Bronchial epithelial cell (primary cell): ENCODE data around the gene COA8. TPM values are rescaled to one million over a fixed set of nuclear protein-coding genes. Genes with fewer than 3 reads are reported as not detected.

ENCODE experiments used
- DNase-seq: peaks from one replicate; pipeline ENCODE4 v3.0.0-alpha.2; 2010; ENCODE audit warnings: low read depth
- FAIRE-seq: peaks from 2 replicates; lab custom pipeline; 2011; peaks lifted over from hg19 to GRCh38; lab: Jason Lieb, UNC
- H3K27me3 ChIP-seq: 2 replicates; pipeline ENCODE4 v1.5.1; 2011; ENCODE audit warnings: low read length; ENCODE audit not compliant: control insufficient read depth, insufficient read depth
- H3K36me3 ChIP-seq: 2 replicates; pipeline ENCODE4 v1.5.1; 2011; ENCODE audit warnings: low read length; ENCODE audit not compliant: control insufficient read depth, insufficient read depth
- H3K4me3 ChIP-seq: 2 replicates; pipeline ENCODE4 v1.5.1; 2011; ENCODE audit warnings: mild to moderate bottlenecking, low read depth, low read length, control low read depth
- CTCF ChIP-seq: IDR thresholded peaks from 2 replicates; pipeline ENCODE4 v1.5.1; 2011; ENCODE audit warnings: mild to moderate bottlenecking, moderate library complexity, low read length, control low read depth, inconsistent platforms; ENCODE audit not compliant: insufficient read depth, severe bottlenecking
- total RNA-seq: library from RNA; depleted of rRNA; stranded (reverse); fragments of >200 nt; gene quantifications from 2 replicates; pipeline ENCODE4 v1.2.1, GENCODE V29; 2014

COA8 gene
- total RNA-seq, 1 donor from 2014 or later, result 17.4 TPM

GRCh38 chr14:103533137-103533998, 29.4 kb upstream of the COA8 start:
- Histone ChIP-seq H3K36me3 (peaks cover 14% of the 10 kb centered on the region), H3K4me3 (no peak overlapping the region), H3K27me3 (no peaks in the 10 kb centered on the region)
- TF ChIP-seq CTCF, result no peak
- FAIRE-seq (no peak), DNase-seq (no peak)

GRCh38 chr14:103533999-103534575, 28.7 kb upstream of the COA8 start:
- no peak overlapping the region for H3K4me3 ChIP-seq
- H3K27me3 ChIP-seq, result no peaks in the 10 kb centered on the region
- no peak for TF ChIP-seq CTCF
- DNase-seq (no peak), FAIRE-seq (no peak)
- peaks cover 14% of the 10 kb centered on the region for H3K36me3 ChIP-seq

GRCh38 chr14:103534576-103535061, 28.1 kb upstream of the COA8 start:
- TF ChIP-seq CTCF, result no peak
- peaks cover 14% of the 10 kb centered on the region for H3K36me3 ChIP-seq
- H3K27me3 ChIP-seq, result no peaks in the 10 kb centered on the region
- DNase-seq, result no peak
- no peak overlapping the region for H3K4me3 ChIP-seq
- FAIRE-seq, result no peak

- TF ChIP-seq CTCF, result no peak
- no peaks in the 10 kb centered on the region for H3K27me3 ChIP-seq
- DNase-seq, result no peak
- no peak for FAIRE-seq
- peaks cover 14% of the 10 kb centered on the region for H3K36me3 ChIP-seq
- no peak overlapping the region for H3K4me3 ChIP-seq
Observed at GRCh38 chr14:103535081-103535890, 27.5 kb upstream of the COA8 start.

- TF ChIP-seq CTCF, result no peak
- no peak for DNase-seq
- H3K27me3 ChIP-seq, result no peaks in the 10 kb centered on the region
- no peak overlapping the region for H3K4me3 ChIP-seq
- FAIRE-seq, result no peak
- H3K36me3 ChIP-seq, result peaks cover 11% of the 10 kb centered on the region
Observed at GRCh38 chr14:103535891-103536565, 26.7 kb upstream of the COA8 start.
